B cell (primary cell): ENCODE results near the gene ABR. TPM values are rescaled to one million over a fixed set of nuclear protein-coding genes. Genes with fewer than 3 reads are reported as not detected.
A peak's percentile ranks its signal among the peaks of the same experiment; 100 is the strongest.

ENCODE experiments used
- ATAC-seq: fragments of 200-7000 bp; cut with Tn5 transposase; one replicate; pipeline ENCODE4 v1.10.0; 2021; ENCODE audit warnings: low read depth, mild to moderate bottlenecking, moderate number of reproducible peaks, moderate library complexity
- CTCF ChIA-PET: fragments of 350-600 bp; sonication (Branson Sonifier 250); formaldehyde crosslinking; loops from one replicate; lab custom pipeline; 2021; ENCODE audit warnings: antibody characterized with exemption, inconsistent platforms; lab: Charles Lee
- POLR2A ChIA-PET: fragments of 350-600 bp; sonication (Branson Sonifier 250); formaldehyde crosslinking; loops from one replicate; lab custom pipeline; 2021; ENCODE audit warnings: antibody characterized with exemption; lab: Charles Lee
- DNase-seq: peaks from one replicate; pipeline ENCODE4 v3.0.0; 2013
- H2AFZ ChIP-seq: 2 replicates; pipeline ENCODE4 v1.6.1; 2012; ENCODE audit warnings: mild to moderate bottlenecking, low read depth, low read length; ENCODE audit not compliant: insufficient read depth, poor library complexity, severe bottlenecking
- H3K27ac ChIP-seq, 2 donors: 1 replicate in 1 of 2; 2 replicates in 1 of 2; pipeline ENCODE4 v1.5.1; 2012 to 2013; ENCODE audit warnings: low read length in 2 of 2, mild to moderate bottlenecking in 2 of 2, moderate library complexity in 1 of 2
- H3K27me3 ChIP-seq, 4 experiments: fragments of 200-600 bp in 1 of 4; sonication (generic) in 1 of 4; replicated peaks in 1 of 4; 1 replicate in 2 of 4; 2 replicates in 2 of 4; pipeline versions ENCODE4 v1.6.1 to v1.7.0; 2013 to 2016; ENCODE audit warnings: low read length in 3 of 4, mild to moderate bottlenecking in 2 of 4, mixed read lengths in 1 of 4, moderate library complexity in 1 of 4; ENCODE audit not compliant: insufficient read depth in 4 of 4, control insufficient read depth in 3 of 4; ENCODE audit errors: control extremely low read depth in 1 of 4
- H3K36me3 ChIP-seq, 2 experiments: replicated peaks in 1 of 2; 1 replicate in 1 of 2; 2 replicates in 1 of 2; pipeline versions ENCODE4 v1.6.1 to v1.7.1; 2013; ENCODE audit warnings: low read length in 1 of 2; ENCODE audit not compliant: insufficient read depth in 2 of 2, control insufficient read depth in 1 of 2; ENCODE audit errors: control extremely low read depth in 1 of 2, extremely low read depth in 1 of 2
- H3K4me1 ChIP-seq, 2 donors: fragments of 200-600 bp in 1 of 2; sonication (generic) in 1 of 2; 1 replicate in 1 of 2; 2 replicates in 1 of 2; pipeline versions ENCODE4 v1.5.1 to v1.6.1; 2013 to 2017; ENCODE audit warnings: low read length in 2 of 2; ENCODE audit not compliant: control insufficient read depth in 2 of 2, insufficient read depth in 2 of 2
- H3K4me2 ChIP-seq: replicated peaks from 2 replicates; pipeline ENCODE3; 2012; ENCODE audit warnings: mild to moderate bottlenecking, low read depth, low read length; ENCODE audit not compliant: poor library complexity, severe bottlenecking
- H3K4me3 ChIP-seq, 5 experiments: fragments of 200-600 bp in 1 of 5; sonication (generic) in 1 of 5; 1 replicate in 3 of 5; 2 replicates in 2 of 5; pipeline versions ENCODE4 v1.5.1 to v1.7.0; 2011 to 2016; ENCODE audit warnings: low read length in 4 of 5, mild to moderate bottlenecking in 4 of 5, low read depth in 2 of 5, control low read depth in 1 of 5, moderate library complexity in 1 of 5; ENCODE audit not compliant: insufficient read depth in 1 of 5; ENCODE audit errors: control extremely low read depth in 1 of 5, extremely low read depth in 1 of 5
- H3K79me2 ChIP-seq: fragments of 200-600 bp; sonication (generic); one replicate; pipeline ENCODE4 v1.6.0; 2016; ENCODE audit warnings: low read length; ENCODE audit not compliant: control insufficient read depth, insufficient read depth
- H3K9ac ChIP-seq: fragments of 200-600 bp; sonication (generic); 2 replicates; pipeline ENCODE4 v1.6.1; 2017; ENCODE audit warnings: mild to moderate bottlenecking, low read length, moderate library complexity
- H3K9me3 ChIP-seq, 3 donors: one replicate each; pipeline versions ENCODE4 v1.6.1 to v1.7.1; 2013; ENCODE audit warnings: low read length in 2 of 3; ENCODE audit not compliant: control insufficient read depth in 2 of 3, insufficient read depth in 1 of 3; ENCODE audit errors: control extremely low read depth in 1 of 3
- H4K20me1 ChIP-seq: 2 replicates; pipeline ENCODE4 v1.6.0; 2012; ENCODE audit warnings: mild to moderate bottlenecking, low read length; ENCODE audit not compliant: insufficient read depth, control insufficient read depth, poor library complexity, severe bottlenecking
- H3K27ac Mint-ChIP-seq: one replicate; pipeline ENCODE4 v1.8.0; 2021; ENCODE audit warnings: mixed read lengths
- H3K27me3 Mint-ChIP-seq: one replicate; pipeline ENCODE4 v1.8.0; 2021; ENCODE audit warnings: mixed read lengths
- H3K4me1 Mint-ChIP-seq: one replicate; pipeline ENCODE4 v1.8.0; 2021; ENCODE audit warnings: mixed read lengths
- H3K4me3 Mint-ChIP-seq: one replicate; pipeline ENCODE4 v1.8.0; 2021; ENCODE audit warnings: mixed read lengths
- H3K9me3 Mint-ChIP-seq: one replicate; pipeline ENCODE4 v1.8.0; 2022; ENCODE audit warnings: mixed read lengths; ENCODE audit not compliant: insufficient read depth
- EZH2 ChIP-seq: IDR thresholded peaks from 2 replicates; pipeline ENCODE4 v1.6.1; 2012; ENCODE audit warnings: borderline replicate concordance, low read depth, mild to moderate bottlenecking, moderate library complexity, low read length; ENCODE audit not compliant: insufficient read depth, poor library complexity, severe bottlenecking
- WGBS: methylation state at CpG from one replicate; pipeline ENCODE4 v1.1.5; 2013; ENCODE audit warnings: missing lambda C conversion rate; ENCODE audit not compliant: insufficient coverage; 5-methylcytosine and 5-hydroxymethylcytosine counted together
- intact Hi-C: fragments of 100-400 bp; cut with micrococcal nuclease; formaldehyde crosslinking; loops from one replicate; pipeline ENCODE4 v1.10.0; 2022
- polyA plus RNA-seq: library from polyadenylated mRNA; depleted of rRNA; stranded (reverse); fragments of >200 nt; gene quantifications from 2 replicates; pipeline ENCODE4 v1.2.3, GENCODE V29; 2012
- total RNA-seq, 2 donors: library from RNA; stranded (reverse); fragments of 120-200 nt in 1 of 2; gene quantifications; 1 replicate in 1 of 2; 2 replicates in 1 of 2; pipeline versions ENCODE4 v1.2.3 to v1.2.4, GENCODE V29; 2013 to 2022
- TF ChIP-seq, protein P1 (sequence below): fragments of 200-600 bp; IDR thresholded peaks from one replicate; pipeline ENCODE4 v1.8.0; 2022; ENCODE audit warnings: antibody characterized with exemption, mild to moderate bottlenecking

ABR gene
- total and polyA plus RNA-seq, 2 donors (not counting 1 experiment from before 2014, with no cell fraction given), result 79.8 to 262 TPM

DNA sequence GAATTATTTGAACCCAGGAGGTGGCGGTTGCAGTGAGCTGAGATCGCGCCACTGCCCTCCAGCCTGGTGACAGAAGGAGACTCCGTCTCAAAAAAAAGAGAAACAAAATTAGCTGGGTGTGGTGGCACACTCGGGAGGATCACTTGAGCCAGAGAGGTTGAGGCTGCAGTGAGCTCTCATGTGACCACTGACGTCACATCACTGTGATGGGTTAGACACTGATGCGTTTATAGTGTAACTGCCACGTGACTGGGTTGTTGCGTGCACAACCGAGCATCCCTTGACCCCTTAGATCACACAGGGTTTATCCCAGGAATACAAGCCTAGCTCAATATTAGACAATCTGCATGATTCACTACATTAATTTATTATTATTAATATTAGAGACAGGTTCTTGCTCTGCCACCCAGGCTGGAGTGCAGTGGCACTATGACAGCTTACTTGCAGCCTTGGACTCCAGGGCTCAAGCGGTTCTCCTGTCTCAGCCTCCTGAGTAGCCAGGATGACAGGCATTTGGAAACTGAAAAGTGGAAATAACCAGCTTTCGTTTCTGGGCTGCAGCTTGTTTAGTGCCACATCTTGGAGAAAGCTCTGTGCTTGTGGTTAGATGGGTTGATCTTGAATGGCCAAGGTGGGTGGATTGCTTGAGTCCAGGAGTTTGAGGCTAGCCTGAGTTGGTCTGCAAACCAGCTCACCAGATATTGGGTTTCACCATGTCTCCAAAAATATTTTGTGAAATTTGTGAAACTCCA lies 26.4 kb upstream of the ABR start:
- Histone ChIP-seq H3K27ac (no peak overlapping the region), H3K9me3 (peaks cover 0 to 12% (median 0%) of the 10 kb centered on the region in 3 donors), H3K4me2 (no peak overlapping the region), H3K79me2 (peaks cover 93% of the 10 kb centered on the region), H3K27me3 (no peaks in the 10 kb centered on the region), H3K4me3 (no peak overlapping the region), H4K20me1 (peaks cover 68% of the 10 kb centered on the region), H3K36me3 (peaks cover 2 to 4% of the 10 kb centered on the region in 2 experiments), H2AFZ (no peak overlapping the region), H3K4me1 (peaks cover 23 to 38% of the 10 kb centered on the region in 2 donors), H3K9ac (no peak overlapping the region)
- Mint-ChIP-seq H3K4me3 (no peak overlapping the region), H3K4me1 (peaks cover 38% of the 10 kb centered on the region), H3K27me3 (no peaks in the 10 kb centered on the region), H3K27ac (no peak overlapping the region), H3K9me3 (no peaks in the 10 kb centered on the region)
- POLR2A ChIA-PET, result interaction anchor here (0.6 to 1.7 kb wide), 2 partner anchors 22 to 93 kb away, joined by 5 to 7 read pairs; no protein-coding TSS in a partner anchor
- ATAC-seq (no peak), DNase-seq (no peak)
- intact Hi-C loops, result no loop called here
- TF ChIP-seq, protein P1, sequence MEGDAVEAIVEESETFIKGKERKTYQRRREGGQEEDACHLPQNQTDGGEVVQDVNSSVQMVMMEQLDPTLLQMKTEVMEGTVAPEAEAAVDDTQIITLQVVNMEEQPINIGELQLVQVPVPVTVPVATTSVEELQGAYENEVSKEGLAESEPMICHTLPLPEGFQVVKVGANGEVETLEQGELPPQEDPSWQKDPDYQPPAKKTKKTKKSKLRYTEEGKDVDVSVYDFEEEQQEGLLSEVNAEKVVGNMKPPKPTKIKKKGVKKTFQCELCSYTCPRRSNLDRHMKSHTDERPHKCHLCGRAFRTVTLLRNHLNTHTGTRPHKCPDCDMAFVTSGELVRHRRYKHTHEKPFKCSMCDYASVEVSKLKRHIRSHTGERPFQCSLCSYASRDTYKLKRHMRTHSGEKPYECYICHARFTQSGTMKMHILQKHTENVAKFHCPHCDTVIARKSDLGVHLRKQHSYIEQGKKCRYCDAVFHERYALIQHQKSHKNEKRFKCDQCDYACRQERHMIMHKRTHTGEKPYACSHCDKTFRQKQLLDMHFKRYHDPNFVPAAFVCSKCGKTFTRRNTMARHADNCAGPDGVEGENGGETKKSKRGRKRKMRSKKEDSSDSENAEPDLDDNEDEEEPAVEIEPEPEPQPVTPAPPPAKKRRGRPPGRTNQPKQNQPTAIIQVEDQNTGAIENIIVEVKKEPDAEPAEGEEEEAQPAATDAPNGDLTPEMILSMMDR, result no peak
- TF ChIP-seq EZH2, result no peak
- WGBS, result 82% methylated on average over 8 of the region's 12 CpGs
- CTCF ChIA-PET, result interaction anchor here (1.0 to 2.0 kb wide), 5 partner anchors 10 to 54 kb away, joined by 3 to 7 read pairs (median 5); no protein-coding TSS in a partner anchor

DNA sequence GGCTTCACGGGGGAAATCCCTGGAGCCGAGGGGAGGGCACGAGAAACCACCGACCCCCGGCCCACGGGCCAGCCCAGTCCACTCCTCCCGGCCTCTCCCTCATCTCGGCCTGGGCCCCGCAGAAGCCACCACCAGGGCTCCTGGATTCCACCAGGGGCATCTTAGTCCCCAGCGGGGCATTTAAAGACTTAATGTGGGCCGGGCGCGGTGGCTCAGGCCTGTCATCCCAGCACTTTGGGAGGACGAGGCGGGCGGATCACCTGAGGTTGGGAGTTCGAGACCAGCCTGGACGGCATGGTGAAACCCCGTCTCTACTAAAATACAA lies 24.1 kb upstream of the ABR start:
- peak overlapping the region in 4 of 5 experiments; percentile 16 to 49 (median 39) for H3K4me3 ChIP-seq
- peak overlapping the region; percentile 81 for H3K4me2 ChIP-seq
- Mint-ChIP-seq H3K27me3 (no peaks in the 10 kb centered on the region), H3K9me3 (no peaks in the 10 kb centered on the region), H3K4me3 (peak overlapping the region; percentile 34), H3K27ac (no peak overlapping the region), H3K4me1 (peaks cover 50% of the 10 kb centered on the region)
- TF ChIP-seq, protein P1, result no peak
- TF ChIP-seq EZH2, result no peak
- no peak overlapping the region for H3K27ac ChIP-seq
- H3K36me3 ChIP-seq, result peaks cover 0 to 2% of the 10 kb centered on the region in 2 experiments
- H3K79me2 ChIP-seq, result peaks cover 85% of the 10 kb centered on the region
- H3K9ac ChIP-seq, result peak overlapping the region; percentile 52
- ATAC-seq (no peak), DNase-seq (no peak)
- intact Hi-C loops, result no loop called here
- no peaks in the 10 kb centered on the region for H3K27me3 ChIP-seq
- CTCF ChIA-PET, result interaction anchor here (0.6 kb wide), 1 partner anchor 24 kb away, joined by 3 read pairs; no protein-coding TSS in a partner anchor
- H3K9me3 ChIP-seq, result peaks cover 0 to 15% (median 0%) of the 10 kb centered on the region in 3 donors
- H4K20me1 ChIP-seq, result peaks cover 49% of the 10 kb centered on the region
- POLR2A ChIA-PET, result interaction anchor here (0.6 kb wide), 1 partner anchor 22 kb away, joined by 3 read pairs; no protein-coding TSS in a partner anchor
- H3K4me1 ChIP-seq, result peaks cover 46 to 60% of the 10 kb centered on the region in 2 donors
- 71% methylated on average over 19 of the region's 19 CpGs for WGBS
- peak overlapping the region; percentile 25 for H2AFZ ChIP-seq
